Astrocyte of the spinal cord (primary cell): Measurements from ENCODE around the gene HOXA9.

Source experiments
- DNase-seq: peaks from one replicate; pipeline ENCODE4 v3.0.0; 2011; ENCODE audit warnings: low read depth, low spot score
- H3K4me3 ChIP-seq: 2 replicates; pipeline ENCODE4 v1.5.1; 2011; ENCODE audit warnings: low read depth, mild to moderate bottlenecking, low read length, moderate library complexity
- in situ Hi-C: cut with HindIII; loops from 2 replicates; pipeline ENCODE4 v1.10.0; 2017; ENCODE audit warnings: low sequenced_read_pairs
- TF ChIP-seq, protein P1 (sequence below): IDR thresholded peaks from 2 replicates; pipeline ENCODE4 v1.5.1; 2012; ENCODE audit warnings: low read depth, mild to moderate bottlenecking, low read length, inconsistent platforms

Gene HOXA9

DNA sequence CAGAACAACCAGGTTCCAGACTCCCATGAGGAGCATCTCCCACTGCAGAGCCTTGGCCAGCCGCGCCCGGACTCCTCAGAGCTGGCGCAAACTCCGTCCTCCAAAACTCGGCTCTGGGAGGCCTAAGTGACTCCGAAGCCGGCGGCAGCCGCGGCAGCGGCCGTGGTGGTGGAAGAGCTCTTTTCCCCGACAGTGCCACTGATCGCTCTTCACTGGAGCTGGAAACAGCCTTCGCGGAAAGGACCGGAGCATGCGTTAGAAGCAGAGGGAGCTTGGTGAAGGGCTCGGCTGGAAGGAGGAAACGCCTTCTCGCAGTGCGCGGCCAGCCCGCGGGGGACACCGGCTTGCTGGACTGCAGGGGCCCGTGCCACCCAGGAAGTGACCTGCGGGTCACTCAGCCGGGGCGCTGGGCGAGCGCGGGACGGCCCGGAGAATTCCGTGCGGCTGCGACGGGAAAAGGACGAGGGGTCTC lies 39.5 kb upstream of the HOXA9 start:
- in situ Hi-C loops: no loop called here
- H3K4me3 ChIP-seq: no peak overlapping the region
- TF ChIP-seq, protein P1, sequence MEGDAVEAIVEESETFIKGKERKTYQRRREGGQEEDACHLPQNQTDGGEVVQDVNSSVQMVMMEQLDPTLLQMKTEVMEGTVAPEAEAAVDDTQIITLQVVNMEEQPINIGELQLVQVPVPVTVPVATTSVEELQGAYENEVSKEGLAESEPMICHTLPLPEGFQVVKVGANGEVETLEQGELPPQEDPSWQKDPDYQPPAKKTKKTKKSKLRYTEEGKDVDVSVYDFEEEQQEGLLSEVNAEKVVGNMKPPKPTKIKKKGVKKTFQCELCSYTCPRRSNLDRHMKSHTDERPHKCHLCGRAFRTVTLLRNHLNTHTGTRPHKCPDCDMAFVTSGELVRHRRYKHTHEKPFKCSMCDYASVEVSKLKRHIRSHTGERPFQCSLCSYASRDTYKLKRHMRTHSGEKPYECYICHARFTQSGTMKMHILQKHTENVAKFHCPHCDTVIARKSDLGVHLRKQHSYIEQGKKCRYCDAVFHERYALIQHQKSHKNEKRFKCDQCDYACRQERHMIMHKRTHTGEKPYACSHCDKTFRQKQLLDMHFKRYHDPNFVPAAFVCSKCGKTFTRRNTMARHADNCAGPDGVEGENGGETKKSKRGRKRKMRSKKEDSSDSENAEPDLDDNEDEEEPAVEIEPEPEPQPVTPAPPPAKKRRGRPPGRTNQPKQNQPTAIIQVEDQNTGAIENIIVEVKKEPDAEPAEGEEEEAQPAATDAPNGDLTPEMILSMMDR: no peak
- DNase-seq: no peak

GRCh38 chr7:27203964-27204594 lies 38.7 kb upstream of the HOXA9 start:
- no peak overlapping the region for H3K4me3 ChIP-seq
- DNase-seq: no peak
- TF ChIP-seq, protein P1: no peak
- in situ Hi-C loops: no loop called here

GRCh38 chr7:27203365-27203953 lies 38.1 kb upstream of the HOXA9 start:
- TF ChIP-seq, protein P1: no peak
- H3K4me3 ChIP-seq: no peak overlapping the region
- in situ Hi-C loops: no loop called here
- DNase-seq: no peak

- TF ChIP-seq, protein P1: no peak
- in situ Hi-C loops: no loop called here
- no peak overlapping the region for H3K4me3 ChIP-seq
- no peak for DNase-seq
These were observed 37.5 kb upstream of the HOXA9 start for GRCh38 chr7:27202862-27203134.

GRCh38 chr7:27202018-27202861 lies 36.9 kb upstream of the HOXA9 start:
- no peak for DNase-seq
- no peak overlapping the region for H3K4me3 ChIP-seq
- TF ChIP-seq, protein P1: no peak
- in situ Hi-C loops: no loop called here

DNA sequence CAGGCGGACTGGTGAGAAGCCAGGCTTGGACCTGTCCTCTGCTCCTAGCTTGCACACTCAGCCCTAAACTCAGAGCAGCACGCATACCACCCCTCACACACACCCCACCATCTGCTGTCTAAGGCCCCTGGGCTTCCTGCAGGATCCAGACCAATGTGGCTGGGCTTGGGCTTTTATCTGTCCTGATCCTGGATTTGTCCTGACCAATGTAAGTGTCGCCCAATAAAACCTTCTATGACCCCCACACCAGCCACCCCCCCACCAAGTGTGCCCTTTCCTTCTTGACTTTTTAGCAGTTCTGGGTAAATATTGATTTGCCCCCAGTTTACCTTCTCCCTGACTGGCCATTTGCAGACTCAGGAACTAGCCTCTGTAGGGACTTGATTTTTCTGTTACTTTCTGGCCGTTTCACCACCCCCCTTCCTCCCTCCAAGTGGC lies 36.3 kb upstream of the HOXA9 start:
- TF ChIP-seq, protein P1: no peak
- in situ Hi-C loops: no loop called here
- no peak for DNase-seq
- H3K4me3 ChIP-seq: no peak overlapping the region
